B cell (primary cell): ENCODE measurements around the gene MAP1B.

Experiments
- CTCF ChIP-seq: fragments of 200-600 bp; IDR thresholded peaks from one replicate; pipeline ENCODE4 v1.8.0; 2022; ENCODE audit warnings: antibody characterized with exemption, mild to moderate bottlenecking
- EZH2 ChIP-seq: IDR thresholded peaks from 2 replicates; pipeline ENCODE4 v1.6.1; 2012; ENCODE audit warnings: borderline replicate concordance, low read depth, mild to moderate bottlenecking, moderate library complexity, low read length; ENCODE audit not compliant: insufficient read depth, poor library complexity, severe bottlenecking

DNA sequence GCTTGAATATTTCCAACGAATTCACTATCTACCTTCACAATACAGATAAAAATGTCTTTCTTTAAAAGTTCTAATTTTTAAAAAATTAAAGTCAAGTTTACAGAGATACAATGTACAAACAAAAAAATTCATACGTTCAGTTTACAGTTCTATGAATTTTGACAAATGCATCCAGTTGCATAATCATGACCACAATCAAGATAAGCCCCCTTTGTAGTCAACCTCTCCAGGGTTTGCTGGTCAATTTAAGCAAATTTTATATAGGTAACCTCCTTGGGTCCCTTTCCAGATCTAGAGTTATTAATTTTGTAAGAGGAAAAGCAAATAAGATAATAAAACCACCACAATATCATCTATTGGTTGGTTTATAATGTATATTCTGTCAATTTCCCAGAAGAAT, 136.4 kb downstream of the MAP1B start:
- TF ChIP-seq CTCF (no peak), EZH2 (no peak)
